ENCODE data around the gene RERE. TPM values are rescaled to one million over a fixed set of nuclear protein-coding genes. Genes with fewer than 3 reads are reported as not detected.
A peak's percentile ranks its signal among the peaks of the same experiment; 100 is the strongest.

The RERE gene
- total and polyA plus RNA-seq, 7 donors, result 38.8 to 308 (median 99.7) TPM

DNA sequence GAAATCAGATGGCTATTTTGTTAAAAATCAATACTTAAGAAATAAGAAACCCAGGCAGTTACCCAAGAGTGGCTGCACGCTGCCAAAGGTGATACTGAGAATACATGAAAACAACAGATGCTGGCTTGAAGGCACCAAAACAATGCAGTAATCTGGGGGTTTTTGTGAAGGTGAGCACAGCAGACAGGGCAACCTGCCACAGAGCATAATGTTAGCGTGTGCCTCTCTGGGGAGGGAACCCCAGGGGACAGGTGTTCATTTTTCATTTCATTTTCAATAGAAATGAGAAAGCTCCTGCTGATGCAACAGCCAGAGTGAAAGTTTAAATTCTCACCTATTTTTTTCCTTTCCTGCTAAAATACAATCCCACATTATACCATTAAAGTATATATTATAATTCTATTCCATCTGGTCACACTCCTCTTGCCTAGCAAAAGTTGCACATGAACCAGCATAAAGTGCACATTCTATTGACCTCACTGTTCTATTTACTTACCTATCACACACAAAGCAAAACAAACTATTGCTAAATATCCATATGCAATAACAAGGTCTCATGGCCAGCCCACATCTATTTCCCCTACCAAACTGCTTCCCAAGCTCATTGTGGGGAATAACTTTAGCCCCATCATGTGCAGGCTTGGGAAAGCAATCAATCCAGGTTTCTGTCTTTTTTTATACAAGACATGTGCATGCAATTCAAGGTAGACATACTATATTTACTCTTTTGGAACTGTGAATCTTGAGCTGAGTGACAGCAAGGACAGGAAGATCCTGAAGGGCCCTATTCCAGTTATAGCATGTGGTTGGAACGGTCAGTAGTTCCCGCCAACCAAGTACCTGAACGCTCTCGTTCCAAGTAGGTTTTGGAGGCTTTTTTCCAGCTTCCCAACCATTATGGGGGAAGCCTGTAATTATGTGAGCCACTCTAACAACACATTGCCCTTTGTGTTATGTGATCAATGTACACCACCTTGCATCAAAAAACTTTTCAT is 173.6 kb downstream of the RERE start:
- no peak overlapping the region for H3K4me3 ChIP-seq
- 38 to 54% (median 41%) methylated on average over 6 of the region's 6 CpGs for WGBS, 3 donors
- no peak for TF ChIP-seq CTCF (IDR thresholded peaks at IDR 0.05)
- DNase-seq (no peak), ATAC-seq (peak in 2 of 4 donors; percentile 24 to 45)
- no peaks in the 10 kb centered on the region for H3K9me3 ChIP-seq
- H3K27me3 ChIP-seq (ENCODE audit: insufficient read depth in 3 of 3, low read length in 2 of 3), result no peaks in the 10 kb centered on the region
- H3K27ac ChIP-seq, result peak overlapping the region; percentile 21
- H3K36me3 ChIP-seq (ENCODE audit: insufficient read depth in 1 of 2, low read depth in 1 of 2), result no peaks in the 10 kb centered on the region
- intact Hi-C loops (cut with DNase I), result no loop called here
- H3K4me1 ChIP-seq, result peaks cover 68% of the 10 kb centered on the region

GRCh38 chr1:8642114-8642513 is 175.3 kb downstream of the RERE start:
- ATAC-seq (no peak), DNase-seq (no peak)
- H3K27ac ChIP-seq, result no peak overlapping the region
- peaks cover 54% of the 10 kb centered on the region for H3K4me1 ChIP-seq
- no peaks in the 10 kb centered on the region for H3K9me3 ChIP-seq
- no peak for TF ChIP-seq CTCF (IDR thresholded peaks at IDR 0.05)
- no peak overlapping the region for H3K4me3 ChIP-seq
- no peaks in the 10 kb centered on the region for H3K27me3 ChIP-seq (ENCODE audit: insufficient read depth in 3 of 3, low read length in 2 of 3)
- 97 to 98% (median 98%) methylated on average over 2 of the region's 2 CpGs for WGBS, 3 donors
- H3K36me3 ChIP-seq (ENCODE audit: insufficient read depth in 1 of 2, low read depth in 1 of 2), result no peaks in the 10 kb centered on the region
- intact Hi-C loops (cut with DNase I), result no loop called here

DNA sequence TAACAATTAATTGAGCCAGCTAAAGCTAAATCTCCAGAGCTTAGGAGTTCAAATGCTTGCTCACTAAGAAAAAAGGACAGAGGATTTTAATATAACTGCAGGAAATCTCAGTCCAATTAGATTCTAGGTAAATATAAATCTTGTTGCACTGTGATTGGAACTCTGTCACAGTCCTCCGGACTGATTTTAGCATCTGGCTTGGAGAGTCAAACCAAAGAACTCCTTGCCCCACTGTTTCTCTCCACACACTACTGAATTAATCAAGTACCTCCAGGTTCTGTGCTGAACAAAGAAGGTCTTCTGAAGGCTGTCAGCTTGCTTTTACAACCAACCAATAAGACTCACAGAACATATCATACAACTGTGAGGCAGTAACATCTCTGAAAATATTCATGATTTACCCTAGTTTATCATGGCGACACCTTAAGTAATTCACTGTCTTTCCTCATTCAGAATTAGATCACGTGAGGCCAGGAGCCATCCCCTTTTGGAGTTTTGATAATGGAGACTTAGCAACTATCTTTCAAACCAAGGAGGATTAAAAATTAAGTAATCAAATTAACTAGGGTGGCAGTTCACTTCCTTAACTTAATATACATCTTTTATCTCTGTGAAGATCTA is 176.0 kb downstream of the RERE start:
- Histone ChIP-seq H3K36me3 (ENCODE audit: insufficient read depth in 1 of 2, low read depth in 1 of 2) (no peaks in the 10 kb centered on the region), H3K4me1 (peaks cover 52% of the 10 kb centered on the region), H3K27me3 (ENCODE audit: insufficient read depth in 3 of 3, low read length in 2 of 3) (no peaks in the 10 kb centered on the region), H3K27ac (peak overlapping the region; percentile 33), H3K4me3 (no peak overlapping the region), H3K9me3 (no peaks in the 10 kb centered on the region)
- WGBS, 3 donors, result 60 to 68% (median 63%) methylated on average over 3 of the region's 3 CpGs
- TF ChIP-seq CTCF (IDR thresholded peaks at IDR 0.05), result no peak
- intact Hi-C loops (cut with DNase I), result no loop called here
- DNase-seq (no peak), ATAC-seq (peak in 1 of 4 donors; percentile 41)

DNA sequence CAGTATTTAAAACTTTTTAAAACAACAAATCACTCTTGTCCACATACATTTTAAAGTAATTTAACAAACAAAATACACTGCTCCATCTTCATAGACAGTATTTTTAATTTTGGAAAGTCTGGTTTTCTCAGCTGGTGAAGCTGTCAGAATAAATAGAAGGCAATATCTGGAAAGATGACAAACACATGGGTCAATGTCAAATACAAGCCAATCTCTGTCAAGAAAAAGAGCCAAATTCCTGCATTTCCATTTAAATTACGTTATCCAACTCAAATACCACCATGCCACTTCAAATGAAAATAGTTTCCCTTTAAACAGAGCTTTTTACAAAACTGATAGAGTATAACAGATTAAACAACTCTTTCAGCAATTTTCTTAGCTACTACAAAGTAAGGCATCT is 176.5 kb downstream of the RERE start:
- peaks cover 47% of the 10 kb centered on the region for H3K4me1 ChIP-seq
- intact Hi-C loops (cut with DNase I), result no loop called here
- H3K27ac ChIP-seq, result peak overlapping the region; percentile 33
- WGBS, 3 donors, result 25 to 45% (median 44%) methylated on average over 1 of the region's 1 CpG
- H3K4me3 ChIP-seq, result no peak overlapping the region
- TF ChIP-seq CTCF (IDR thresholded peaks at IDR 0.05), result no peak
- no peaks in the 10 kb centered on the region for H3K27me3 ChIP-seq (ENCODE audit: insufficient read depth in 3 of 3, low read length in 2 of 3)
- DNase-seq, result no peak
- ATAC-seq, result no peak
- H3K36me3 ChIP-seq (ENCODE audit: insufficient read depth in 1 of 2, low read depth in 1 of 2), result no peaks in the 10 kb centered on the region
- H3K9me3 ChIP-seq, result no peaks in the 10 kb centered on the region
